NCI-H1694 (cell line): ENCODE results near the gene ARMH2.

Source experiments
- DNase-seq: peaks from one replicate; lab custom pipeline; 2025; lab: John Stamatoyannopoulos, UW

The ARMH2 gene

DNA sequence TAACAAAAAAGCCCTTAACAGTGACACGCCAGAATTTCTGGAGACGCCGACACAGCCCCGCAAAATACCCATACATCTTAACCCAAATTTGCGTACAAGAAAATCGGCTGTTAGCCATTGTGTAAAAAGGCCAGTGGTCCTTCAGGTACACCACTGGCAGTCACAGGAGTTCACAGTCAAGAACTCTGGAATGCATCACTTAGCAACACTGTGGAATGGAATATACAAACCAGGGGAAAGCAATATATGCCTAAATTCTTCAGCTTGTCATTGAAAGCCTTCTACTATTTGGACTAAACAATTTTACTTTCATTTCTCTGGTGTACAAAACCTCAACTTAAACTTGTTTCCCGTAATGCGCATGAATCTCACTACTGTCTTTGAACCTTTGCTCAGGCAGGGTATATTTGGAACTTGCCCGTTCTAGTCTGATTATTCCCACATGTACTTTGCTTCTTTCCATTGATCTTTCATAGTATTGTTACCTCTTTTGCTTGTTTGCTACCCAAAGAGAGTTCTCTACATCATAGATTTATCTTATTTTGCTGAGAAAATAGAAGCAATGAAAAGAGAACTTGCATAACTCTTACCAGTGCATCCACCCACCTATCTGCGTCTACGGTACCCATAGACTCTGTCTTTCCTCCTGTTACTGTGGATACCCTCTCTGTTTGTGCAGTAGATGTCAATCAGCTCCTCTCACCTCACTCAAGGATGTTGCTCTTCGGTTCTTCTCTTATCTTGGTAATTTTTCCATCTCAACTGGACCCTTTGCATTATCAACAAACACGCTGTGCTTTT is at the start of gene ARMH2:
TSS of gene ARMH2 (minus strand) at position 178 of the 801 bp plus-strand sequence. CDS start at position 118, 60 bp downstream.
- no peak for DNase-seq

DNA sequence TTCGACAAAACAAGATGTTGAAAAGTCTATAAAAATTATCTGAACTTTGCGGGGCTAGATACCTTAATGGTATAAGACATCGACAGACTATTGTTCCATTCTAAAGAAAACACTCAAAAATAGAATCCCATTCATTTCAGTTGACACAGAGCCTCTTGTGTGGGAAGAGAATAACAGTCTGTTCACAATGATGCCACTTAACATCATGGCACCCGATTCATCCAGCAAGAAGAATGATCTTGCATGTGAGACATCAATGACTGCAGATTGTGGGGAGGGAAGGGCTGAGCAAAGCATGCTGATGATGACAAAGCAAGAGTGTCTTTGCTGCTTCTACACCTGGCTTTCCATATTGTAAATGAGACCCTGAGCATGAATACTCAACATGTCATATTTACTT is 49.7 kb upstream of the ARMH2 start:
- no peak for DNase-seq

DNA sequence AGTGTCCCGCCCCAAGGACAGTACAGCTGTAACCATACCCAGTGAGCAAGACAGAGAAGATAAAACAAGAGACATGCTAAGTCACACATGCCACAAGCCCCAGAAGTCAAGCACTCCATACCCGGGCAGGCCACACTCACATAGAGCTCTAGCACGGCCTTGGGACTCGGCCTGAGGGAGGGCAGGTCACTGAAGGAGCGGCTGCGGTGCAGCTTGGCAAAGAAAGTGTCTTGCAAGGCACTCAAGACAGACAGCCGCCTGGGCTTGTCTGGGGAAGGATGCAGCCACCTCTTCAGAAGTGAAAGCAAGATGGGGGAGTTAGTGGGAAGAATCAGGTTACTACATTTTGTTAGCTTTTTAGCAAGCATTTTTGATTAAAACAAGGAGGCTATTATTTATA is 48.7 kb upstream of the ARMH2 start:
- no peak for DNase-seq

DNA sequence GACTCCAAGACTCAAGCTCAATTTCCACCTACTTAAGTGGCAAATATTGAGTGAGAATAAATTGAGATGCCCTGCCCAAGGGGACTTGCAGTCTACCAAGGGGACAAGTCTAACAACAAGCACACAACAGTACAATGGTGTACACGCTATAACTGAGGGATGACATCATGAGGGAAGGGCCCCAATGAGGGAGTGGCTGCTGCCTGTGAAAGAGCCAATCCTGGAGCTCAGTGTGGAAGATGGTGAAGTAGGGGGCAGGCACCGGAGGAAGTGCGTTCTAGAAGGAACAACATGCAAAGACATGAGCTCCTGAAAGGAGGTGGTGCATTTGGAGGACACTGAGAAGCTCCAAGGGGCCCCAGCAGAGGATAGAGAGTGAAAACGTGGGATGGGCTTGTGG is 46.9 kb upstream of the ARMH2 start:
- DNase-seq = no peak

DNA sequence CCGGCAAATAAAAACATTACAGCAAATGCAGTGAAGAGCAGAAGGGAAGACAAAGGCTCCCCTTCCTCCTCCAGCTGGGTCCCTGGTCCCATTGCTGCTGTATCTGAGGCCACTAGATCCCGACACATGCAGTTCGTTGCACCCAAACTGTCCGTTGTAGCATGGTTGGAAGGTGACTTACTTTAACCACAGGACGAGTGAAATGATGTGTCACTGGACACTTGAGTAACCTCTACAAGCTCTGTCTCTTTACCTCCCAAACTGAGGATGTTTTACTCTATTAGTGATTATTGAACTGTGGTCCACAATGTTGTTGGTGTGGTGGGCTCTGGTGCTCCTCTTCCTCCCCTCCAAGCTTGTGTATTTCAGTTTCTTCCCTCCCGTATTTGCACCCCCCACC is 46.2 kb upstream of the ARMH2 start:
- DNase-seq = no peak

DNA sequence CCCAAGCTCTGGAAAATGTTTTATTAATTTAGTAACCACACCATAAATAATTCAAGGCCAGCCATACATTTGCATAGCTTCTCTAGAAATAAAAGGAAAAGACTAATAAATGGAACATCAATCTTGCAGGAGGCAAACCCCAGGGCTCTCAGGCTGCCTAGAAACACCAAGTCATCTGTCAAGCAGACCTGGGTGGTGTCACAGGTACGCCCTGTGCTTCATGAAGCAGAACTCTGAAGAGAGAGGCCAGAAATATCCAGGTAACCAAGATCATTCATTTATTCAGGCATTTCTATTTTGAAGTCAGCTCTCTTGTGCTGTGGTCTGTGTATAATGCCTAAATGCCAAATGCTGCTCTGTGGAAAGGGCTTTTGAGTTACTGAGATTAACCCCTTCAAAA is 45.3 kb upstream of the ARMH2 start:
- no peak for DNase-seq

DNA sequence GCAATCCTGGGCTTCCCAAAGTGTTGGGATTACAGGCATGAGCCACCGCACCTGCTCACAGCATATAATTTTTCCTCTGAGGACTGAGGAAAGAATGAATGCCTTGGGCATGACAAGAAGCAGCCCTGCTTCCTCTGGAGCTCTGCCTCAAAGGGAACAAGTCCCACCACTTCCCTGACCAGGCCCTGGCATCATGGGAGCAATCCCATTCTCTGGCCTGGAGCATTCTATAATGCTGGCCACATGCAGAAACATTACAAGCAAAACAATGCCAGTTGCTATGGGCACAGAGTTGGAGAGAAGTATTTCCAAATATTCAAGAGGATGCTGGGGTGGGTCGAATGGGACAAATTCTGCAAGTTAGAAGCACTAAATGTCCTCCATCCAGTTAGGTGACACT is 41.5 kb upstream of the ARMH2 start:
- DNase-seq = no peak

DNA sequence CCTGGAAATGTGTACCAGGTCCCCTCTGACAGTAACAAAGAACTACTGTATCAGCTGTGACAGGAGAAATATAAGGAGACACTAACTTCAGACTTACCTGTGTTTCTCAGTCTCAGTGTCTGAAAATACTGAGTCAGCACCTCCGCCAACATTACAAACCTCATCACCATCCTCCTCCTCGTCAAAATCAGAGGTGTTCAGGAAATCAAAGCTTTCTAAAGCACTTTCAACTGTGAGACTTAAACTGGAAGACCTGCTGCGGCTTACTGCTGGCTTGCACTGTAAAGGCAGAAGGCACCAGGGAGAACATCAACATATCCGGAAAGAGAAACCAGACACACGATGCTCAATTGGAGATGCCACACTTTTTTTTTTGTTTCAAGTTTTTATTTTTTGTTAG is 40.3 kb upstream of the ARMH2 start:
- no peak for DNase-seq

DNA sequence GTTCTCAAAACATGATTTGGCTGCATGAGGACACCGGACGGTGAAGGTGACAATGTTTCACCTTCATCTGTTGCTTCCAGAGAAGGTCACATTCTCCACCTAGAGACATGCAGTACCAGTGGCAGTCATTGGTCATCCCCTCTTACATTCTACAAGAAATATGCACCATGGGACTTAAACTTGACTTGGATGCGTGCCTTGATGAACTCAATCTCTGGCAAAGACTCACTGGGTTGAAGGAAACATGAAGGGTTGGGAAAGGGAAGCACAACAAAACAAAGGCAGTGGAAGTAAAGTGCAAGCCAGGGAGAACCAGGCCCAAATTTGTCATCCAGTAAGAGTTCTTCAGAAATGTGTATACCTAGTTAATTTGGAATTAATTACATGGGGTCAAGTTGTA is 39.4 kb upstream of the ARMH2 start:
- no peak for DNase-seq

DNA sequence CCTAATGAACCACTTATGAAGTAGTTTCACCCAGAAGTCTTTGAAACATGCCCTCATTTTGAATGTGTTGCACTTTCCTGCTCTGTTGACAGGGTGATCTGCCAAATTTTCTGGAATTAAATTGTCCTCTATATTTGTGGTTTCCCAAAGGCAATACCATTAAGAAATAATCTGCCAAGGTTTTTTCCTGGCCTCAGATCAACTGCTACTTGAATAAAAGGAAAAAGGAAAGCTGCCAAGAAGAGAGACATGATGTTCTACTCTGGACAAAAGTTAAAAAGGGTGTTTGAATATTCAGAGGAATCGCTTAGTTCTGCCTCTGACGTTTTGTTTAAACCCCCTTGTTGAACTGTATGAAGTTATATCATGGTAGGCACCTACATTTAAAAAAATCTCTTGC is 37.4 kb upstream of the ARMH2 start:
- DNase-seq = no peak

DNA sequence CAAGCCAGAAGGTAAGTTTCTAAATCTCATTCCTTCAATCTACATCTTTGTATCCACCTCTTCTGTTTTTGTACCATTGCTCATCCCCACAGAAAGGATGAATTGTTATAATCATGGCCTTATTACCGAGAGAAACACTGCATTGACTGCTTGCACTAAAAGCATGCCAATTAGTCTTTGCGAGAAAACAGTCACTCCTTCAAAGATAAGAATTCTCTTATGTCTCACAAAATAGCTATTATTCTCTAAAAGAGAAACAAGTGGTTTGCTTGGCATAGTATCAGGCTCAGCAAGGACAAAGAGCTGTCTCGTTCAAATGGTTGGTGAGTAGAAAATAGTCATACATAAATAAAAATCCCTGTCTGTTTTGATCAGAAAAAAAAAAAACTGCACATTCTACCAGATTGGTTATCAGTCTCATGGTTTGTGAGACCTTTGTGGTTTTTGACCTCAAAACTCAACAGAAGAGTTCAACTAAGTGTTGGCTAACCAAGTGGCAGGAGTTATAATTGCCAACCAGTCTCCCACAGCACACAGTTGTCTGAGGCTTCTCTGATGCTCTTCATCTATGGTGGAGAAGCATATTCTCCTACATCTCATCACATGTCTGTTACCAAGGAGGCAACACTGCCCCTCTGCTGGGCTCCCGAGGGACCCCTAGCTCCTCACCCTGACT is 35.1 kb upstream of the ARMH2 start:
- no peak for DNase-seq

DNA sequence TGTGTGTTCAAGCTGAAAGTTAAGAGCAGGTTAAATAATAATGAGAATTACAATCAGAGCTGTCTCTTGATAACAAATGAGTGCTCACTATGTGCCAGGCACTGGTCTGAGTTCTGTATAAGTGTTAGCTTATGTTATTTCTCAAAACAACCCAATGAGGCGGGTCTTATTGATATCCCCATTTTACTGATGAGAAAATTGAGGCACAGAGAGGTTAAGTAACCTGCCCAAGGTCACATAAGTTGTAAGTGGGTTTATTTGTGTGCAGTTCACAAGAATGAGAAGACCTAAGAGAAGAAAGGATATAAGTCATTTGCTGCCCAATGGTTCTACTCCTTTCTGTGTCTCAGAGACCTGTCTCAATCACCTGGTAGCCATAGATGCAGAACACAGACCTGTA is 34.1 kb upstream of the ARMH2 start:
- DNase-seq = no peak

DNA sequence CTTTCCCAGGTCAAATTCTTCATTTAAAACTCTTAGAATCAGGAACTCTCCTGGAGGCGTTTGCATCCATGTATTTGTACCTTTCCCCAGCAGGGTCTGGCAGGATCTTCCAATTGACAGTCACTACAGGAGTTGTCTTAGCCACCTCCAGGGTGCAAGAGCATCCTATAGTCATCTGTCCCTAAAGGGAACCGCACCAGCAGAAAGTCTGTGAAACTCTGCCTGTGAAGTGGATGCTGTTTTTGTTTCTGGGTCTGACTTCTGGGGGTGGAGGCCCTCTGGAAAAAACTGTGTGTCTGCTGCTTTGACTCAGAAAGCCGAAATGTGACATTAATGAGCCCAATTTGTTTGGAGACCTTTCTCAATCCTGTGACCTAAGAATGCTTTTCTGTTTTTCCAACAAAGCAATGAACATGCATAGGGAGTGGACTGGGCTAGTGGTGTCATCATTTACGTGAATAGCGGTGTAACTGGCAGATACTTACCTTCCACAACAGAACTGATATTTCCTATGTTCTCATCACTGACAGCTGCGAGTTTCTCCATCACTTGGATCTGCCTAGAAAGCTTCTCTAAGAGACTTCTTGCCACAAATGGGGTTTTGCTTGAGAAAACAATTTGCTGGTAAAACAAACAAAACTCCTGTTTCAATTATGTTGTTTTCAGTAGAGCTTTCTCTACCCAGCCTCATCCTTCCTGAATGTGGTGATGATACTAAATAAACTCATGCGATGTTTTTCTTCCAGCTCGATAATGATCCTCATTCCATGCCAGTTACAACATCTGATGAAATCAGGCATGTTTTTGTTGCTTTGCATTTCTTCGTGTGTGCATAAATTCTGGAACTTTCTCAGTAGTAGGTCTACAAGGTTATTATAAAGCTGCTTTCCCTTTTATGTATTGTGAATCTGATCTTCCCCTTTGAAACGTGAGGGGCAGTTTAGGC is 33.3 kb upstream of the ARMH2 start:
- no peak for DNase-seq

DNA sequence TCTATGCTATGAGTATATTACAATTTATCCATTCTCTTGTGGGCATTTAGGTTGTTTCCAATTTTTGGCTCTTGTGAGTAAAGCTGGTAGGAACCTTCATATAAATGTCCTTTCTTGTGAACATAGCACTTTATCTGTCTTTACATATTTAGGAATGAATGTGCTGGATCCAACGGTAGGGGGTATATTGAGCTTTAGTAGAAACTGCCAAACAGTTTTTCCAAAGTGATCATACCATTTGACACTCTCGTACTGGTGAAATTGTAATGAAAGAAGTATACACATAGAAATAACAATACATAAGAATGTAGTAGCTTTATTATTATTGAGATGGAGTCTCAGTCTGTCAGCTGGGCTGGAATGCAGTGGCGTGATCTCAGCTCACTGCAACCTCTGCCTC is 30.9 kb upstream of the ARMH2 start:
- DNase-seq = no peak

DNA sequence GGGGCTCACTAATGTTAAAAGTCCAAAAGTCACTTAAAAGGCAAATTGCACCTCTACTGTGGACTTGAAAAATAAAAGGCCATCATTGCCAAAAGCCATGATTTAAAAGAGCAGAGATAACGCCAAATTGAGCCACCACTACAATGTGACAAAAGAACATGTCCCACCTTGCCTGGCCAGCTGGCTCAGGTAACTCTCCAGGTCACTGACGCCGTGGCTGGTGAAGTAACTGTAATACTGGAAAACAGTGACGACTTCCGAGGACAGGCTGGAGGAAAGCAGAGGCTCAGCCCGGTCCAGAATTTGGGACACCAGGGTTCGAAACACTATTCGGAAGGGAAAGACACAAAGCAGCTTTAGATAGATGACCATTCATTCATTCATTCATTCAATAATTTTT is 29.3 kb upstream of the ARMH2 start:
- no peak for DNase-seq

DNA sequence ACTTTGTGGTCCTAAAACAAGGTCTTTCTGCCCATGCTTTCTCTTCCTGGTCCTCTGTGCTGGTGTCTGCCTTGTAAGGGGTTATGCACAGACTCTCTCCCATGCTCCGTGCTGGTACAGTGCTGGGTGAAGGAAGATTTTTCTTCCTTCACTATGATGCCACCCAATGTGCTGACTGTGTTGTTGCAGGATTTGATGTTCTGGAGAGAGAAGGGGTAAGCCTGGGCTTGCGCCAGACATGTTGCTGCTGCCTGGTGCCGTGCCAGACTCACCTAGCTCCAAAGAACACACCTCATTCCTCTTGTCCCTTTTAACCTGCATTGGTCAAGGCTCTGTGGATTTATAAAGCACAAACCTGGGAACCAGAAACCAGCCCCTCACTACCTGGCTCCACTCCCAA is 28.4 kb upstream of the ARMH2 start:
- peak; percentile 26 for DNase-seq

DNA sequence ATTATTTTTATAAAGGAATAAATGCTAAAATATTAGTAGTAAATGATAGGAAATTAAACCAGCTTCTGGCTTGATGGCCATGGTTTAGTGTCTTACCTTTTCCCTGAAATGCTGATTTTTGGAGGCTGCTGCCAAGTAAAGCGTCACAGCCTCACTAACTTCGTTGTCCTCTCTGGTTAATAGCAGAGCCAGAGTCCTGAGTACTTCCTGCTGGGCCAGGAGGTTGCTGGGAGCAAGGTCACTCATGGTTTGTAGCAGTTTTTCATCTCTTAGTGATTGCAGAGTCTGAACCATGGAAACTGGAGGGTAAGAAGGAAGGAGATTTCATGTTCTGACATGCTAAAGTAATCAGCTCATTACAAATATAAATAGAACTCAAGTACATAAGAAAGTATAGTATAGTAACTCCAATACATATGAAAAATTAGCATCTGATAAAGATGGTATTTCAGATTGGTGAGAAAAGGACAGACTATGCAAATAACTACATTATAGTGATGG is 26.5 kb upstream of the ARMH2 start:
- DNase-seq = no peak

DNA sequence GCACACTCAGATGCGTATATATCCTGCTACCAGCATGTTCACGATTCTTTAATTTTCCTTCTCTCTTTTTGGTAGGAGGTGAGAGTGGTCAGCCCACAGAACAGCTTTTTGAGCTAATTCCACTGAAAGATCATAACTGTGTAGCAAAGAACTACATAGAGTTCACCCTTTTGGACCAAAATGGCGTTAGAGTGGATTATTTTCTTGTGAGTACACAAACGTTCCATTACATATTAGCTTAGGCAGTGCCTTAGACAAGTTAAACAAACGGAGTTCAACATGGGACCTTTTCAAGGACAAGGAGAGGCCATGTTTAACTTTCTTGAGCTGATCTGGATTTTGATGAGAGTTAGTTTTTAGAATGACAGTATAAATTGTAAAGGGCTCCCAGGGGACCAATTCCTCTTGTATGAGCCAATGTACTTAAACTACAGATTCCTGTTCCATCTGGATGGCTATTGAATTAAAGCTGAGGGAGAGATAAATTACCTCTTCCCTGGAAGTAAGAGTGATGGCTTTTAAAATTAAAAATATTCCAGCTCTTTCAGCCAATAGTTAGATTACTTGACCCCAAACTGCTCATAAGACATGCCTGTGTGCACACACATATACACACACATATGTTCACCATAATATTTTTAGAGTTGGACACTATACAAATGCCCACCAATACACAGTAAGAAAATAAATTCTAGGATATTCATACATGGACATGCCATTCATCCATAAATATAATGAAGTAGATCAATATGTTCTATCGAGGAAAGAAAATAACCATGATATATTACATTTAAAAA is 25.6 kb upstream of the ARMH2 start:
- DNase-seq = no peak

DNA sequence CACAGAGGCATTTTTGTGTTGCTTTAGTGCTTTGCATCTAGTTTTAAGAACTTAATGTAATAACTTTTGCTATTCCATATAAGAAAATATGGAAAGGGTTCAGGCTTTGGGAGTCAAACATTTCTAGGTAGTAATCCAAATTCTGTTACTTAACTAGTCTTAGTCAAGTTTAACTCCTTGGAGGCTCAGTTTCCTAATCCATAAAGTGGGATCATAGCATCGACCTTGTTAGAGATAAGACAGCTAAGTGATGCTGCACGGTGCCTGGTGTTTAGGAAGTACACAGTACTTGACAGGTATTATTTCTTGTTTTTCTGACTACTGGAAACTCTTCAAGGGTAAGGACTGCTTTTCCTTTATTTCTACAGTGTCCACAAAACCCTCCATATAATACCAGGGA is 24.5 kb upstream of the ARMH2 start:
- DNase-seq = no peak

DNA sequence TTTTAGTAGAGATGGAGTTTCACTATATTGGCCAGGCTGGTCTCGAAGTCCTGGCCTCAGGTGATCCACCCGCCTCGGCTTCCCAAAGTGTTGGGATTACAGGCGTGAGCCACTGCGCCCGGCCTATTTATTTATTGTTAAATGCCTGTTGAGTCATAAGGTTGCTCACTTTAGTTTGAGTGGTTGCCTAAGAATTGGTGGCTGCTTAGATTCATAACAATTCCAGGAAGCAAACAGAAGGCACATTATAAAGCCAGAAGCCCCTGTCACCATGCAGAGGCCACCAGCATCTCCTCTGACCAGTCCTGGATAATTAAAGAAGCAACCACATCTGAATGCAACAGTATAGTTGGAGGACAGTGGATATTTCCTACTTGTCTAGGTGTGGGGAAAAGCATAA is 24.0 kb upstream of the ARMH2 start:
- DNase-seq = no peak

DNA sequence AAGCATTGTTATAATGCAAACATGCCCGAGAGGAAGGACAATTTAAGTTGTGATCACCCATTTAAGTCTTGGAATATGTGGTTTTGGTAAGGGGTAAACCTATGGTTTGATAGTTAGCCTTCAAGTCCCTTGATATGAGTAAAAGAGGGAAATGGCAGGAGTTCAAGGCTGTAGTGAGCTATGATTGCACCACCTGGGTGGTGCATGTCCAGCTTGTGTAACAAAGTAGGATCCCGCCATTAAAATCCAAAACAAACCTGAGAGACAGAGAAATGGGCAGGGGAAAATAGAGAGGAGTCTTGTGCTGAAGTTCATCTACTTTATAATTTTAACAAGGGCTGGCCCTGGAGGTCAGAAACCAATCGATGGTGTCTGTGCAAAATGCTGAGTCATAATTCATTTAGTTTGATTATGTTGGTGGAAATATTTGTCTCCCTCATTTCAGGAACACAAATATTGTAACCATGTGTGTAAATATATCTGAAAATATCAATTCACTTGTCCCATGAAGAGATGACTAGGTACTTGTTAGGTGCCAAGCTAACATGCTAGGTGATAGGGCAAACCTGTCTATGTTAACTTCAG is 23.2 kb upstream of the ARMH2 start:
- DNase-seq = no peak
